Liver (tissue), 9 donors: ENCODE measurements around the gene C2orf74. TPM values are rescaled to one million over a fixed set of nuclear protein-coding genes. Genes with fewer than 3 reads are reported as not detected.
"Not testable (repeated sequence)": the region's sequence is repeated elsewhere in the genome, so short reads cannot be mapped to it uniquely, and the experiment has no call there.

ENCODE experiments used
- DNase-seq: peaks from one replicate; pipeline ENCODE4 v3.0.0-alpha.2; 2017; ENCODE audit warnings: low spot score
- H3K27ac ChIP-seq, 2 donors: one replicate each; pipeline ENCODE4 v1.7.0; 2013; ENCODE audit warnings: inconsistent platforms in 2 of 2, low read length in 2 of 2, control low read depth in 1 of 2, low read depth in 1 of 2, mild to moderate bottlenecking in 1 of 2
- H3K27me3 ChIP-seq, 4 donors: one replicate each; pipeline versions ENCODE4 v1.6.1 to v1.7.0; 2013; ENCODE audit warnings: low read length in 3 of 4, inconsistent platforms in 1 of 4, mild to moderate bottlenecking in 1 of 4, moderate library complexity in 1 of 4; ENCODE audit not compliant: control insufficient read depth in 4 of 4, insufficient read depth in 4 of 4
- H3K36me3 ChIP-seq, 4 donors: one replicate each; pipeline versions ENCODE4 v1.6.1 to v1.7.0; 2013; ENCODE audit warnings: low read length in 3 of 4, mild to moderate bottlenecking in 3 of 4, low read depth in 1 of 4, moderate library complexity in 1 of 4; ENCODE audit not compliant: control insufficient read depth in 4 of 4, insufficient read depth in 3 of 4
- H3K4me1 ChIP-seq, 4 donors: one replicate each; pipeline versions ENCODE4 v1.6.1 to v1.7.0; 2013; ENCODE audit warnings: low read length in 3 of 4, mild to moderate bottlenecking in 3 of 4, moderate library complexity in 1 of 4; ENCODE audit not compliant: control insufficient read depth in 4 of 4, insufficient read depth in 4 of 4
- H3K4me3 ChIP-seq, 3 donors: one replicate each; pipeline versions ENCODE4 v1.6.1 to v1.7.0; 2013; ENCODE audit warnings: low read length in 3 of 3, control low read depth in 1 of 3, low read depth in 1 of 3, mild to moderate bottlenecking in 1 of 3
- H3K9ac ChIP-seq, 2 donors: one replicate each; pipeline ENCODE4 v1.7.0; 2013; ENCODE audit warnings: low read length in 2 of 2, mild to moderate bottlenecking in 2 of 2, moderate library complexity in 2 of 2, control low read depth in 1 of 2, low read depth in 1 of 2
- H3K9me3 ChIP-seq, 4 donors: one replicate each; pipeline versions ENCODE4 v1.6.1 to v1.7.0; 2013; ENCODE audit warnings: low read length in 3 of 4; ENCODE audit not compliant: control insufficient read depth in 4 of 4
- EGR1 ChIP-seq, 2 donors: IDR thresholded peaks; 2 replicates each; pipeline ENCODE4 v1.6.1; 2016 to 2018; ENCODE audit warnings: antibody characterized with exemption in 2 of 2, low read depth in 2 of 2
- FOXA1 ChIP-seq: IDR thresholded peaks from 2 replicates; pipeline ENCODE4 v1.6.1; 2016; ENCODE audit warnings: antibody characterized with exemption
- FOXA2 ChIP-seq: IDR thresholded peaks from 2 replicates; pipeline ENCODE4 v1.6.1; 2016; ENCODE audit warnings: antibody characterized with exemption
- GABPA ChIP-seq, 2 donors: IDR thresholded peaks in 1 of 2; conservative IDR thresholded peaks in 1 of 2; 2 replicates each; pipeline ENCODE4 v1.6.1; 2016; ENCODE audit warnings: antibody characterized with exemption in 2 of 2, mild to moderate bottlenecking in 1 of 2, moderate library complexity in 1 of 2
- HNF4A ChIP-seq, 2 donors: conservative IDR thresholded peaks; 2 replicates each; pipeline ENCODE4 v1.6.1; 2016; ENCODE audit warnings: antibody characterized with exemption in 2 of 2, mild to moderate bottlenecking in 2 of 2
- HNF4G ChIP-seq: IDR thresholded peaks from 2 replicates; pipeline ENCODE4 v1.6.1; 2016; ENCODE audit warnings: antibody characterized with exemption
- JUND ChIP-seq, 2 donors: IDR thresholded peaks; 2 replicates each; pipeline ENCODE4 v1.6.1; 2016; ENCODE audit warnings: antibody characterized with exemption in 2 of 2
- NR2F2 ChIP-seq: IDR thresholded peaks from 2 replicates; pipeline ENCODE4 v1.6.1; 2016; ENCODE audit warnings: antibody characterized with exemption
- RAD21 ChIP-seq, 2 donors: IDR thresholded peaks; 2 replicates each; pipeline ENCODE4 v1.6.1; 2016; ENCODE audit warnings: antibody characterized with exemption in 2 of 2, mild to moderate bottlenecking in 2 of 2
- RXRA ChIP-seq, 2 donors: IDR thresholded peaks; 2 replicates each; pipeline ENCODE4 v1.6.1; 2017 to 2018; ENCODE audit warnings: antibody characterized with exemption in 2 of 2, mild to moderate bottlenecking in 1 of 2
- SP1 ChIP-seq: IDR thresholded peaks from 2 replicates; pipeline ENCODE4 v1.6.1; 2018; ENCODE audit warnings: antibody characterized with exemption, mild to moderate bottlenecking
- YY1 ChIP-seq: IDR thresholded peaks from 2 replicates; pipeline ENCODE4 v1.6.1; 2016; ENCODE audit warnings: antibody characterized with exemption, mild to moderate bottlenecking
- WGBS: extraction: QIAGEN DNeasy Blood & Tissue Kit; methylation state at CpG from one replicate; pipeline ENCODE4 v1.1.7; 2013; 5-methylcytosine and 5-hydroxymethylcytosine counted together
- polyA plus RNA-seq, 2 donors: library from polyadenylated mRNA; stranded (reverse) in 1 of 2; unstranded in 1 of 2; fragments of 200-250 nt in 1 of 2; fragments of >200 nt in 1 of 2; fragmentation: Nextera tagmentation in 1 of 2; extraction: Ambion mirVana in 1 of 2; gene quantifications; one replicate each; pipeline versions ENCODE4 v1.2.1 to v1.2.3, GENCODE V29; 2013 to 2015
- total RNA-seq, 2 donors: library from RNA; depleted of rRNA; stranded (reverse); fragments of >200 nt; gene quantifications; one replicate each; pipeline ENCODE4 v1.2.3, GENCODE V29; 2014
- TF ChIP-seq, protein P1 (sequence below): IDR thresholded peaks from 2 replicates; pipeline ENCODE4 v1.6.1; 2016; ENCODE audit warnings: antibody characterized with exemption
- TF ChIP-seq, protein P2 (sequence below): IDR thresholded peaks from 2 replicates; pipeline ENCODE4 v1.6.1; 2016; ENCODE audit warnings: antibody characterized with exemption
- TF ChIP-seq, protein P3 (sequence below): fragments of 150-350 bp; IDR thresholded peaks from 2 replicates; pipeline ENCODE4 v1.5.1; 2017; ENCODE audit warnings: improper control_type of control experiment, low read depth, low read length; ENCODE audit not compliant: missing input control
- TF ChIP-seq, protein P4 (sequence below): IDR thresholded peaks from 2 replicates; pipeline ENCODE4 v1.6.1; 2016; ENCODE audit warnings: antibody characterized with exemption
- TF ChIP-seq, protein P5 (sequence below): IDR thresholded peaks from 2 replicates; pipeline ENCODE4 v1.6.1; 2016; ENCODE audit warnings: antibody characterized with exemption, mild to moderate bottlenecking
- donor health status: healthy.
- donor health status: healthy.
- donor health status: healthy.
- donor health status: healthy.
- donor health status: healthy.

The C2orf74 gene
- total and polyA plus RNA-seq, 4 donors, result 3.5 to 23.3 (median 5.6) TPM

DNA sequence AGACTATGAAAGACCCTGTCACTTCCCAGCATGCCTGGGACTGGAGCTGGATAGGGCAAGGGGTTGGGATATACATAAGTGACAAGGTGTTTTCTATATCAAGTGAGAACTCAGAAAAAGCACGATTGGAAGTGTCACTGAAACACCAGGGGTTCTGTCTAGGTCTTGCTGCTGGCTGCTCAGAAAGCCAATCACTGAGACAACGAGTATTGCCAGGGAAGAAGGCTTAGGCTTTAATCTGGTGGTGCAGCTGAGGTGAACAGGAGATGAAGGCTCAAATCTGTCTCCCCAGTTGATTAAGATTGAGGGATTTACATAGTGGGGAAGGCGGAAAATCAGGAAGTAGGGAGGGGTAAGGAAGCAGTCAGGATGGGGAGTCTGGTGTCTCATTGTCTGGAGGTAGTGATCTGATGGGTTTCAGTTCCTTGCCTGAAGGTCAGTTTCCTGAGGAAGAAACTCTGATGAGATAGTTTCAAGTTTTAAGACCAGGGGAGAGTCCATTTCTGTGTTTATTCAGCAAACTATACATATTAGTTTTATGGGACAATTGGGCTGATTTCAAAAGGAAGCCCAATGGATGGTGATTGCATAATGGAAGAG lies 3.5 kb upstream of the C2orf74 start:
- no peak overlapping the region for H3K9ac ChIP-seq
- H3K36me3 ChIP-seq, result peaks cover 0 to 12% (median 4%) of the 10 kb centered on the region in 4 donors
- peaks cover 0 to 8% (median under 1%) of the 10 kb centered on the region in 4 donors for H3K4me1 ChIP-seq
- peaks cover 0 to 6% (median 1%) of the 10 kb centered on the region in 4 donors for H3K9me3 ChIP-seq
- no peak overlapping the region for H3K27ac ChIP-seq
- no peaks in the 10 kb centered on the region for H3K27me3 ChIP-seq
- no peak for DNase-seq
- TF ChIP-seq YY1 (no peak), SP1 (no peak), FOXA2 (no peak), GABPA (IDR thresholded peaks at IDR 0.05 in 1 of 2, conservative IDR thresholded peaks at IDR 0.05 in 1 of 2) (no peak), EGR1 (IDR thresholded peaks at IDR 0.05; ENCODE audit: low read depth in 2 of 2) (no peak), RXRA (IDR thresholded peaks at IDR 0.05) (no peak), FOXA1 (no peak)
- TF ChIP-seq, protein P1, sequence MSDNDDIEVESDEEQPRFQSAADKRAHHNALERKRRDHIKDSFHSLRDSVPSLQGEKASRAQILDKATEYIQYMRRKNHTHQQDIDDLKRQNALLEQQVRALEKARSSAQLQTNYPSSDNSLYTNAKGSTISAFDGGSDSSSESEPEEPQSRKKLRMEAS, result no peak
- TF ChIP-seq, protein P2, sequence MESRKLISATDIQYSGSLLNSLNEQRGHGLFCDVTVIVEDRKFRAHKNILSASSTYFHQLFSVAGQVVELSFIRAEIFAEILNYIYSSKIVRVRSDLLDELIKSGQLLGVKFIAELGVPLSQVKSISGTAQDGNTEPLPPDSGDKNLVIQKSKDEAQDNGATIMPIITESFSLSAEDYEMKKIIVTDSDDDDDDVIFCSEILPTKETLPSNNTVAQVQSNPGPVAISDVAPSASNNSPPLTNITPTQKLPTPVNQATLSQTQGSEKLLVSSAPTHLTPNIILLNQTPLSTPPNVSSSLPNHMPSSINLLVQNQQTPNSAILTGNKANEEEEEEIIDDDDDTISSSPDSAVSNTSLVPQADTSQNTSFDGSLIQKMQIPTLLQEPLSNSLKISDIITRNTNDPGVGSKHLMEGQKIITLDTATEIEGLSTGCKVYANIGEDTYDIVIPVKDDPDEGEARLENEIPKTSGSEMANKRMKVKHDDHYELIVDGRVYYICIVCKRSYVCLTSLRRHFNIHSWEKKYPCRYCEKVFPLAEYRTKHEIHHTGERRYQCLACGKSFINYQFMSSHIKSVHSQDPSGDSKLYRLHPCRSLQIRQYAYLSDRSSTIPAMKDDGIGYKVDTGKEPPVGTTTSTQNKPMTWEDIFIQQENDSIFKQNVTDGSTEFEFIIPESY, result no peak
- TF ChIP-seq, protein P3, sequence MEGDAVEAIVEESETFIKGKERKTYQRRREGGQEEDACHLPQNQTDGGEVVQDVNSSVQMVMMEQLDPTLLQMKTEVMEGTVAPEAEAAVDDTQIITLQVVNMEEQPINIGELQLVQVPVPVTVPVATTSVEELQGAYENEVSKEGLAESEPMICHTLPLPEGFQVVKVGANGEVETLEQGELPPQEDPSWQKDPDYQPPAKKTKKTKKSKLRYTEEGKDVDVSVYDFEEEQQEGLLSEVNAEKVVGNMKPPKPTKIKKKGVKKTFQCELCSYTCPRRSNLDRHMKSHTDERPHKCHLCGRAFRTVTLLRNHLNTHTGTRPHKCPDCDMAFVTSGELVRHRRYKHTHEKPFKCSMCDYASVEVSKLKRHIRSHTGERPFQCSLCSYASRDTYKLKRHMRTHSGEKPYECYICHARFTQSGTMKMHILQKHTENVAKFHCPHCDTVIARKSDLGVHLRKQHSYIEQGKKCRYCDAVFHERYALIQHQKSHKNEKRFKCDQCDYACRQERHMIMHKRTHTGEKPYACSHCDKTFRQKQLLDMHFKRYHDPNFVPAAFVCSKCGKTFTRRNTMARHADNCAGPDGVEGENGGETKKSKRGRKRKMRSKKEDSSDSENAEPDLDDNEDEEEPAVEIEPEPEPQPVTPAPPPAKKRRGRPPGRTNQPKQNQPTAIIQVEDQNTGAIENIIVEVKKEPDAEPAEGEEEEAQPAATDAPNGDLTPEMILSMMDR, result no peak
- TF ChIP-seq, protein P4, sequence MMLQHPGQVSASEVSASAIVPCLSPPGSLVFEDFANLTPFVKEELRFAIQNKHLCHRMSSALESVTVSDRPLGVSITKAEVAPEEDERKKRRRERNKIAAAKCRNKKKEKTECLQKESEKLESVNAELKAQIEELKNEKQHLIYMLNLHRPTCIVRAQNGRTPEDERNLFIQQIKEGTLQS, result no peak
- 77% methylated on average over 3 of the region's 3 CpGs for WGBS
- H3K4me3 ChIP-seq, result no peak overlapping the region

DNA sequence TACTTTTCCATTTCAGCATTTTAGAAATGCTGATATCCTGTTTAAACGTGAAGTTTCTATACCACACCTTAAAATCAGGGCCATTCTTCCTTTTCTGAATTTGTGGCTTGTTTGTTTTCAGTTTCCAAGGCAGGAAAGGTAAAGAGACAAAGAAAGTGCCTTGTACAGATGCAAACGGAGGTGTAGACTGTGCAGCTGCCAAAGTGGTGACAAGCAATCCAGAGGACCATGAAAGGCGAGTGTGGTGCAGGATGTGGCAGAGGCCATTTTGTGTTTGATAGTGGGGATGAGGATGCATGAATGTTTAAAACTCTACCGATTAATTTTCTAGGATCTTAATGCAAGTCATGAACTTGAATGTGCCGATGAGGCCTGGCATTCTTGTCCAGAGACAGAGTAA lies 733 bp downstream of the C2orf74 start:
- Histone ChIP-seq H3K9ac (no peak overlapping the region), H3K4me1 (peaks cover 0 to 1% (median 0%) of the 10 kb centered on the region in 4 donors), H3K27me3 (no peaks in the 10 kb centered on the region), H3K27ac (no peak overlapping the region), H3K36me3 (peaks cover 0 to 27% (median 17%) of the 10 kb centered on the region in 4 donors), H3K9me3 (peaks cover 0 to 6% (median 1%) of the 10 kb centered on the region in 4 donors), H3K4me3 (no peak overlapping the region)
- TF ChIP-seq HNF4G, result no peak
- no peak for TF ChIP-seq GABPA (IDR thresholded peaks at IDR 0.05 in 1 of 2, conservative IDR thresholded peaks at IDR 0.05 in 1 of 2)
- TF ChIP-seq RXRA (IDR thresholded peaks at IDR 0.05), result no peak
- no peak for TF ChIP-seq SP1
- TF ChIP-seq HNF4A (conservative IDR thresholded peaks at IDR 0.05), result no peak
- TF ChIP-seq, protein P2, result no peak
- TF ChIP-seq, protein P5, sequence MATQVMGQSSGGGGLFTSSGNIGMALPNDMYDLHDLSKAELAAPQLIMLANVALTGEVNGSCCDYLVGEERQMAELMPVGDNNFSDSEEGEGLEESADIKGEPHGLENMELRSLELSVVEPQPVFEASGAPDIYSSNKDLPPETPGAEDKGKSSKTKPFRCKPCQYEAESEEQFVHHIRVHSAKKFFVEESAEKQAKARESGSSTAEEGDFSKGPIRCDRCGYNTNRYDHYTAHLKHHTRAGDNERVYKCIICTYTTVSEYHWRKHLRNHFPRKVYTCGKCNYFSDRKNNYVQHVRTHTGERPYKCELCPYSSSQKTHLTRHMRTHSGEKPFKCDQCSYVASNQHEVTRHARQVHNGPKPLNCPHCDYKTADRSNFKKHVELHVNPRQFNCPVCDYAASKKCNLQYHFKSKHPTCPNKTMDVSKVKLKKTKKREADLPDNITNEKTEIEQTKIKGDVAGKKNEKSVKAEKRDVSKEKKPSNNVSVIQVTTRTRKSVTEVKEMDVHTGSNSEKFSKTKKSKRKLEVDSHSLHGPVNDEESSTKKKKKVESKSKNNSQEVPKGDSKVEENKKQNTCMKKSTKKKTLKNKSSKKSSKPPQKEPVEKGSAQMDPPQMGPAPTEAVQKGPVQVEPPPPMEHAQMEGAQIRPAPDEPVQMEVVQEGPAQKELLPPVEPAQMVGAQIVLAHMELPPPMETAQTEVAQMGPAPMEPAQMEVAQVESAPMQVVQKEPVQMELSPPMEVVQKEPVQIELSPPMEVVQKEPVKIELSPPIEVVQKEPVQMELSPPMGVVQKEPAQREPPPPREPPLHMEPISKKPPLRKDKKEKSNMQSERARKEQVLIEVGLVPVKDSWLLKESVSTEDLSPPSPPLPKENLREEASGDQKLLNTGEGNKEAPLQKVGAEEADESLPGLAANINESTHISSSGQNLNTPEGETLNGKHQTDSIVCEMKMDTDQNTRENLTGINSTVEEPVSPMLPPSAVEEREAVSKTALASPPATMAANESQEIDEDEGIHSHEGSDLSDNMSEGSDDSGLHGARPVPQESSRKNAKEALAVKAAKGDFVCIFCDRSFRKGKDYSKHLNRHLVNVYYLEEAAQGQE, result no peak
- TF ChIP-seq, protein P4, result no peak
- TF ChIP-seq RAD21 (IDR thresholded peaks at IDR 0.05), result no peak
- TF ChIP-seq FOXA1, result no peak
- no peak for TF ChIP-seq FOXA2
- no peak for TF ChIP-seq NR2F2
- no peak for TF ChIP-seq JUND (IDR thresholded peaks at IDR 0.05)
- DNase-seq, result no peak
- WGBS, result 92% methylated on average over 5 of the region's 5 CpGs

- peaks cover 0 to 22% (median 15%) of the 10 kb centered on the region in 4 donors for H3K36me3 ChIP-seq
- not testable (repeated sequence) for H3K4me3 ChIP-seq, H3K9ac ChIP-seq, DNase-seq, H3K27me3 ChIP-seq, H3K4me1 ChIP-seq, H3K9me3 ChIP-seq, H3K27ac ChIP-seq
- WGBS, result 96% methylated on average over 7 of the region's 7 CpGs
These were observed 3.1 kb downstream of the C2orf74 start for GRCh38 chr2:61165082-61165481.
